HL-60 (cell line): ENCODE measurements around the gene ALK.

Experiments used
- DNase-seq, 2 experiments: peaks; one replicate each; pipeline ENCODE4 v3.0.0-alpha.2; 2010 to 2020; ENCODE audit warnings: low read depth in 1 of 2, low spot score in 1 of 2
- H3K27ac ChIP-seq: fragments of 250-450 bp; sonication (Bioruptor Pico); replicated peaks from 2 replicates; pipeline ENCODE4 v1.5.1; 2020; ENCODE audit warnings: mild to moderate bottlenecking, moderate library complexity
- H3K27me3 ChIP-seq: fragments of 250-450 bp; sonication (Bioruptor Pico); 2 replicates; pipeline ENCODE4 v1.5.1; 2021; ENCODE audit warnings: mild to moderate bottlenecking, moderate library complexity; ENCODE audit not compliant: insufficient read depth, poor library complexity, severe bottlenecking
- H3K4me3 ChIP-seq: replicated peaks from 2 replicates; pipeline ENCODE4 v1.5.1; 2011; ENCODE audit warnings: mild to moderate bottlenecking, control low read depth, low read length; ENCODE audit not compliant: insufficient read depth
- GABPA ChIP-seq: IDR thresholded peaks from 2 replicates; pipeline ENCODE4 v1.6.1; 2012; ENCODE audit warnings: low read depth
- POLR2AphosphoS5 ChIP-seq: IDR thresholded peaks from 2 replicates; pipeline ENCODE4 v1.6.1; 2012; ENCODE audit warnings: low read depth
- SPI1 ChIP-seq: IDR thresholded peaks from 2 replicates; pipeline ENCODE4 v1.6.1; 2012; ENCODE audit warnings: low read depth, mild to moderate bottlenecking, borderline replicate concordance
- TF ChIP-seq, protein P1 (sequence below): IDR thresholded peaks from 2 replicates; pipeline ENCODE4 v1.6.1; 2012; ENCODE audit warnings: low read depth; ENCODE audit not compliant: insufficient replicate concordance
- TF ChIP-seq, protein P2 (sequence below): IDR thresholded peaks from one replicate; pipeline ENCODE4 v1.5.1; 2011; ENCODE audit warnings: low read length, control low read depth, inconsistent platforms; ENCODE audit not compliant: insufficient read depth

The ALK gene

DNA sequence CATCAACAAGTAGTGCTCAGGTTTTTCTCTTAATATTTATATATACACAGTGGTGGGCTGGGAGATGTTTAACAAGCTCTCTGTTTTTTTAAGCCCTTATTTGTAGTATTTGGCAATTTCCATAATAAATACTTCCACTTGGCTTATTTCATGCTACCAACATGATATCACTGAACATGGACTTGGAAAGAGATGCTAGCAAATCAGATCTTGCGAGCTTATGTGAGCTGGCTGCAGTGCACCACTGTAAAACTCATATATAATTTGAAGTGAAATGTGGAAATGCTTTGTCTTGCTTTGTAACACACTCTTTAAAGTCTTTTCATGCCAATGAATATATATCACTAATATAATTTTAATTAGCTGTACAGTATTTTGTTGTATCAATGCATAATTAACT lies 155.7 kb downstream of the ALK start:
- DNase-seq: no peak
- H3K27ac ChIP-seq: no peak overlapping the region
- no peaks in the 10 kb centered on the region for H3K27me3 ChIP-seq
- H3K4me3 ChIP-seq: no peak overlapping the region
- TF ChIP-seq, protein P1, sequence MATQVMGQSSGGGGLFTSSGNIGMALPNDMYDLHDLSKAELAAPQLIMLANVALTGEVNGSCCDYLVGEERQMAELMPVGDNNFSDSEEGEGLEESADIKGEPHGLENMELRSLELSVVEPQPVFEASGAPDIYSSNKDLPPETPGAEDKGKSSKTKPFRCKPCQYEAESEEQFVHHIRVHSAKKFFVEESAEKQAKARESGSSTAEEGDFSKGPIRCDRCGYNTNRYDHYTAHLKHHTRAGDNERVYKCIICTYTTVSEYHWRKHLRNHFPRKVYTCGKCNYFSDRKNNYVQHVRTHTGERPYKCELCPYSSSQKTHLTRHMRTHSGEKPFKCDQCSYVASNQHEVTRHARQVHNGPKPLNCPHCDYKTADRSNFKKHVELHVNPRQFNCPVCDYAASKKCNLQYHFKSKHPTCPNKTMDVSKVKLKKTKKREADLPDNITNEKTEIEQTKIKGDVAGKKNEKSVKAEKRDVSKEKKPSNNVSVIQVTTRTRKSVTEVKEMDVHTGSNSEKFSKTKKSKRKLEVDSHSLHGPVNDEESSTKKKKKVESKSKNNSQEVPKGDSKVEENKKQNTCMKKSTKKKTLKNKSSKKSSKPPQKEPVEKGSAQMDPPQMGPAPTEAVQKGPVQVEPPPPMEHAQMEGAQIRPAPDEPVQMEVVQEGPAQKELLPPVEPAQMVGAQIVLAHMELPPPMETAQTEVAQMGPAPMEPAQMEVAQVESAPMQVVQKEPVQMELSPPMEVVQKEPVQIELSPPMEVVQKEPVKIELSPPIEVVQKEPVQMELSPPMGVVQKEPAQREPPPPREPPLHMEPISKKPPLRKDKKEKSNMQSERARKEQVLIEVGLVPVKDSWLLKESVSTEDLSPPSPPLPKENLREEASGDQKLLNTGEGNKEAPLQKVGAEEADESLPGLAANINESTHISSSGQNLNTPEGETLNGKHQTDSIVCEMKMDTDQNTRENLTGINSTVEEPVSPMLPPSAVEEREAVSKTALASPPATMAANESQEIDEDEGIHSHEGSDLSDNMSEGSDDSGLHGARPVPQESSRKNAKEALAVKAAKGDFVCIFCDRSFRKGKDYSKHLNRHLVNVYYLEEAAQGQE: no peak
- no peak for TF ChIP-seq SPI1

DNA sequence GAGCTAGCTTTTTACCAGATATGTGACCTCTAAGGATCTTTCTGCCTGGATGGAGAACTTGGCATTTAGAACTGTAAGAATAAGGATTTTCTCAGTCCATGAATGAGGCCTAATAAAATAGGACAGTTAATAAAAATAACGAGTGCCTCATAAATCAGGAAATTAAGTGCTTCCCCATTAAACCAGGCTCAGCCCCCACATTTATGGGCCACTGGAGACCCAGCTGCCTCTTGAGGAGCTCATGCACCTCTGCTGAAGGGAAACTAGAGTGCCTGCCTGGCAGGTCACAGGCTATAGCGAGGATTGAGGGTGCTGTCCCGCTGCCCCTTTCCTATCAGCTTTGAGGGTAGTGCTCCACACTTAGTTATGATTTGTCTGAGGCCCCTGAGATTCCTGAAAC lies 158.0 kb downstream of the ALK start:
- DNase-seq: no peak
- Histone ChIP-seq H3K27me3 (no peaks in the 10 kb centered on the region), H3K27ac (no peak overlapping the region), H3K4me3 (no peak overlapping the region)
- TF ChIP-seq POLR2AphosphoS5 (no peak), GABPA (no peak), SPI1 (no peak)
- TF ChIP-seq, protein P1: no peak
- TF ChIP-seq, protein P2, sequence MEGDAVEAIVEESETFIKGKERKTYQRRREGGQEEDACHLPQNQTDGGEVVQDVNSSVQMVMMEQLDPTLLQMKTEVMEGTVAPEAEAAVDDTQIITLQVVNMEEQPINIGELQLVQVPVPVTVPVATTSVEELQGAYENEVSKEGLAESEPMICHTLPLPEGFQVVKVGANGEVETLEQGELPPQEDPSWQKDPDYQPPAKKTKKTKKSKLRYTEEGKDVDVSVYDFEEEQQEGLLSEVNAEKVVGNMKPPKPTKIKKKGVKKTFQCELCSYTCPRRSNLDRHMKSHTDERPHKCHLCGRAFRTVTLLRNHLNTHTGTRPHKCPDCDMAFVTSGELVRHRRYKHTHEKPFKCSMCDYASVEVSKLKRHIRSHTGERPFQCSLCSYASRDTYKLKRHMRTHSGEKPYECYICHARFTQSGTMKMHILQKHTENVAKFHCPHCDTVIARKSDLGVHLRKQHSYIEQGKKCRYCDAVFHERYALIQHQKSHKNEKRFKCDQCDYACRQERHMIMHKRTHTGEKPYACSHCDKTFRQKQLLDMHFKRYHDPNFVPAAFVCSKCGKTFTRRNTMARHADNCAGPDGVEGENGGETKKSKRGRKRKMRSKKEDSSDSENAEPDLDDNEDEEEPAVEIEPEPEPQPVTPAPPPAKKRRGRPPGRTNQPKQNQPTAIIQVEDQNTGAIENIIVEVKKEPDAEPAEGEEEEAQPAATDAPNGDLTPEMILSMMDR: no peak

DNA sequence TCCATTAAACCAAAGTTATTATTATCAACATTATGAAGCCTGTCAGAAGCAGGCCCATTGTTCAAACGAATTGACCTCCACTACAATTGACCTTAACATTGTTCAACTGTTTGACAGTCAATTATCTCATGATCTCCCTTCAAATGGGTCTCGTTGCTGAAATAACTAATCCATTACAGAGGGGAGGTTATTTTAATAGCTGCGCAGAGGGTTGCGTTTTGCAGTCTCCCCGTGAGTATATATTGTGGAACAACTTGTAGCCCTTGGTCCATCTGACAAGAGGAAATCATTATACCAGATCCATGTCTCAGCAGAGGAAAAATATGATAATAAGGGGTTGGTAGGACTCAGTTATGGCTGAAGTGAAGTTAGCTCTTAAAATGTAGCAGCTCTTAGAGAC lies 159.1 kb downstream of the ALK start:
- Histone ChIP-seq H3K4me3 (no peak overlapping the region), H3K27ac (no peak overlapping the region), H3K27me3 (no peaks in the 10 kb centered on the region)
- TF ChIP-seq GABPA: no peak
- TF ChIP-seq, protein P2: no peak
- TF ChIP-seq SPI1: no peak
- TF ChIP-seq POLR2AphosphoS5: no peak
- TF ChIP-seq, protein P1: no peak
- DNase-seq: no peak

DNA sequence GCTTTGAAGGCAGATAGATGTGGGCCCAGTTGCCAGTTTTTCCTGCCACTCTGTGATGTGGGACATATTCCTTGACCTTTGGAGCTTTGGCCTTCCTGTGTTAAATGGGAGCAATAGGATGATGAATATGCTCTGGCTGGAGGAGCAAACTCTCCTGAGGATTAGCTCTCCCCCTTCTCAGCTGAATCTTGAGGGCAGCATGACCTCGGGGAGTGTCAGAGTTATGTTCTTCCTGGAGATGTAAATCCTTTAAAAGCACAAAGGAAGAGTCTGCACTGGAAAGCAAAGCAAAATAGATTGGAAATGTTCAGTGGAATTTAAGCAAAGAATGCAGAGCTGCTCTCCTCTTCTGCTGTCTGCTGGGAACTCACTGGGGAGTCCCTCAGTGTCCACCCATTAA lies 160.1 kb downstream of the ALK start:
- Histone ChIP-seq H3K27me3 (no peaks in the 10 kb centered on the region), H3K4me3 (no peak overlapping the region), H3K27ac (no peak overlapping the region)
- no peak for DNase-seq
- TF ChIP-seq, protein P1: no peak
- TF ChIP-seq SPI1: no peak
- no peak for TF ChIP-seq GABPA
- TF ChIP-seq, protein P2: no peak
- TF ChIP-seq POLR2AphosphoS5: no peak
